Glomerular visceral epithelial cell (primary cell): ENCODE data around the gene RBP3.
A peak's percentile ranks its signal among the peaks of the same experiment; 100 is the strongest.

Source experiments
- DNase-seq: peaks from one replicate; pipeline ENCODE4 v3.0.0-alpha.2; 2016; ENCODE audit errors: extremely low spot score

Gene RBP3

DNA sequence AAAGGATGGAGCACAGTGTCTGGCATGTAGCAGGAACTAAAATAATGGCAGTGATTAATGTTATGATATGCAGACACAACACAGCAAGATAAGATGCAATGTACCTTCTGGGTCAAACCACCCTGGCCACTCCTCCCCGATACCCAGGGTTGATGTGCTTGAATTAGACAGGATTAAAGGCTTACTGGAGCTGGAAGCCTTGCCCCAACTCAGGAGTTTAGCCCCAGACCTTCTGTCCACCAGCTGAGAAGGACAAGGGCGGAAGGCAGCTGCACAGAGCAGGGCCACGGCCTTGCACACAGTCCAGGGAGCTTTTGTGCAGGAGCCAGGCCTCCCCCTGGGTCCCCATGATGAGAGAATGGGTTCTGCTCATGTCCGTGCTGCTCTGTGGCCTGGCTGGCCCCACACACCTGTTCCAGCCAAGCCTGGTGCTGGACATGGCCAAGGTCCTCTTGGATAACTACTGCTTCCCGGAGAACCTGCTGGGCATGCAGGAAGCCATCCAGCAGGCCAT is at the start of gene RBP3:
RBP3 (plus strand) TSS at position 226 of the 514 bp plus-strand sequence; CDS start at position 348, 122 bp downstream.
- no peak for DNase-seq

DNA sequence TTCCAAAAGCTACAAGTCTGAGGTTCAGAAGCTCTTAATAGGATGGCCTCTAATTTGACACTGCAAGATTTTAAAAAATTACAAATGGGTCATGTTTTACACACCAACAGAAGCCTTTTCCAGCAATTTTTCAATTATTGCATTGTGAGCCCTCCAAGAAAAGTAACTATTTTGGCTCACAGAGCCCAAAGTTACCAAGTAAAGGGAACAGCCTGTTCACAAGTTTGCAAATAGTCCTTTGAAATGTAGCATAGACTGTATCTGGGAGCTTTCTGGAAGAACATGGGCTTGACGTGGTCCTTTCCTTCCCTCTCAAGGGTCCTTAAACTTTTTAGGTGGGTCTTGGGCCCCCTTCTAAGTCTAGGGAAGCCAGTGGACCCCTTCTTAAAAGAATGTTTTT is 49.4 kb upstream of the RBP3 start:
- DNase-seq: no peak

DNA sequence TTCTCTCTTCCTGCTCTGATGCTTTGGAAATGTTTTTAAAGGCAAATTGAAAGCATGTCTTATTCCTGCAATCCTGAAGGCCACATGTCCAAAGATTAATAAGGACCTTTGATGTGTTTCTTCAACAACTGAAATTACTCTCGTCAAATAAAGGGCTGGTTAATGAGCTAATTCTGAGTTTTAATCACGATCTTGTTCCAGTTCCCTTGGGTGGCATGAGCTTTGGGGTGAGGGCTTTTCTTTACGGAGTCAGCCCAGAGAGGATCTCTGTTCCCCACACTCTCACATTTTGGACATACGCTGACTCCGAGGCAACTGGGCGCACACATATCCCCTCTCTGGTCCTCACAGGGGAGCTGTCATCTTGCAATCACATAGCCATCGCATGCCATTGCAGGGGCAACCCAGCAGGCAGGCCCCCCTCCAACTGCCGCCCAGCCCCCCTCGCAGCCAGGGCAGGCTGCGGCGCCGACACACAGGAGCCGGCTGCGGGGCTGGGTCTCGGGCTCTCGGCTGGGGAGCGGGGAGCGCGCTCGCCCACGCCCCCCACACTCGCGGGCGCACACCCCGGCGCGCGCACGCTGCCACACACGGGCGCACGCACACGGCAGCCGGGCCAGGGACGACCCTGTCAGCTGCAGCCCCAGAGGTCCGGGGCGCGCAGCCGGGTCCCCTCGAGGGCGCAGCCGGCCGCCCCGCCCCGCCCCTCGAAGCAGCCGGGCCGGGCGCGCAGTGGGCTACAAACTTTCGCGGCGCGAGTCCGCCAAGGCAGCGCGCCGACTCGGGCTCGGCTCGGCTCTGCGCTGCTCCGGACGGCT is 48.3 kb upstream of the RBP3 start, which contains the start of gene GDF10:
GDF10 (plus strand) TSS at position 587 of the 818 bp plus-strand sequence. CDS start 455 bp downstream, outside the sequence.
- no peak for DNase-seq

DNA sequence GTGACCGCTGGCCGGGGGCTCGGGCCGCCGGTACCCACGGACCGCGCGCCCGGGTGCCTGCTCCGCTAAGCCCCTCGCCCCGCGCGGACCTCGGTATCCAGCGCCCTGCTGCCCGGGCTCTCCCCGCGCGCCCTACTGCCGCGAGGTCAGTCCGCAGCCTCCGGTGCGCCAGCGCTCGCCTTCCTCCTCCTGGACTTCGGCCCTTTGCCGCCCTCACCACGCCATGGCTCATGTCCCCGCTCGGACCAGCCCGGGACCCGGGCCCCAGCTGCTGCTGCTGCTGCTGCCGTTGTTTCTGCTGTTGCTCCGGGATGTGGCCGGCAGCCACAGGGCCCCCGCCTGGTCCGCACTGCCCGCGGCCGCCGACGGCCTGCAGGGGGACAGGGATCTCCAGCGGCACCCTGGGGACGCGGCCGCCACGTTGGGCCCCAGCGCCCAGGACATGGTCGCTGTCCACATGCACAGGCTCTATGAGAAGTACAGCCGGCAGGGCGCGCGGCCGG is 47.7 kb upstream of the RBP3 start:
- DNase-seq: no peak

DNA sequence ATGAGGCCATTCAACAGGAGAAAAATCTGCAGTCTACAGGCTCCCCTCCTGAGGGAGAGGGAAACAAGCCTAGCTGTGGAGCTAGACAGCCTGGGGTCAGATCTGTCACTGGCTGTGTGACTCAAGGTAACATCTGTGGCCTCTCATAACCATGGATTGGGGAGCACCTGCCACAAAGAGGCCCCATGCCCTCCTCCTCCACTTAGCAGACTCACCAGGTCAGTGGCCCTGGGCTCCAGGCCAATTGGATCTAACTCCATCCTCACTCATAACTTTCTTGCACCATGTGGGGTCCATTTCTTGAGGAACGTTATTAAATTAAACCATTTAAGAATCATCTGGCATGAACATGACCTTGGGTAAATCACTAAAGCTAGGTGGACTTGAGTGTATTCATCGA is 46.3 kb upstream of the RBP3 start:
- no peak for DNase-seq

DNA sequence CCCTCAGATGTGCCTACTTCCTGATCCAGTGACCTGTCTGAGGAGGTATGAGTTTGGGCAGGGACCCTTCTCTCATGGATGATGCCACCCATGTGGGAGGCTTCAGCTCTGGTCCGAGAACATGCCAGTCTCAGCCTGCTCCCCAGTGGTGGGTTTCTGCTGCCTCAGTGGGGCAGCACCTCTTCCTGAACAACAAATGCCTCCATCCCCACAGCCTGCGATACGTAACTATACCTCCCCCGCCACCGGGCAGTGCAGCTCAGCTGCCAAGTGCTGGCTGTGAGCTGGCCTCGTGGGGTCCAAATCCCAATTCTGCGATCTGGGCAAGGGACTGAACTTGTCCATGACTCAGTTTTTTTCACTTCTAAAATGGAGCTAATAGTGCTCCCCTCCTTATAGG is 45.1 kb upstream of the RBP3 start:
- no peak for DNase-seq

DNA sequence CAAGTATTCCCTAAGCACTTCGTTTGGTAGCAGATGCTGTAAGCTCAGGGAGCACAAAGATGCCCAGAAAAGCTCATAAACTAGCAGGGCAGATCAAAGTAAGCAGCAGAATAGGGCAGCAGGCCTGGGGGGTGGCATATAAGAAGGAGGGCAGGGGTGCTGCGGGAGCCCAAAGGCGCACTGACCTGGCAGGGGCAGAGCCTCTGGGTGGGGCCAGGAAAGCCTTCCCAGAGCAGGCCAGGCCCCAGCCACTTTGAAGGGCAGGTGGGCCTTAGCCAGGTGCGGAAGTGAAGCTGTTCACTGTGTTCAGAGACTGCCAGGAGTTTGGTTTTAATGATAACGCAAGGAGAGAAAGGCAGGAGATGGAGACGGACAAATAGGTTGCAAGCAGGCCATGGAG is 44.3 kb upstream of the RBP3 start:
- DNase-seq: no peak

DNA sequence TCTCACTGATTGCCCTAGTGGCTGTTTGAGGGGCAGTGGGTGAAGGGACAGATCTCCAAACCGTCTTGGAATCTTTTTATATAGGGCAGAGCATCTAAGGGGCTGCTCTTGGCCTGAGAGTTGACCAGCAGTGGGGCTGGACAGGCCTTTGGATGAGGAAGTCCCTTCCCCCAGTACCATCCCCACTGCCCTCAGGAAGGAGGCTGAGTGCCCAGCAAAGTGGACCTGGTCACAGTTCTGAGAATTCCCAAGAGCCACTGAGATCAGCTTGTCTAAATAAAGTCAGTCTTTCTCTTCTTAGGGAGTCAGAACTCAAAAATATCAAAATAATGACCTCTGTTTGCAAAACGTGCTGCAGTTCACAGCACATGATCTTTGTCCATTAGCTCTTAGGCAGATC is 42.6 kb upstream of the RBP3 start:
- no peak for DNase-seq

DNA sequence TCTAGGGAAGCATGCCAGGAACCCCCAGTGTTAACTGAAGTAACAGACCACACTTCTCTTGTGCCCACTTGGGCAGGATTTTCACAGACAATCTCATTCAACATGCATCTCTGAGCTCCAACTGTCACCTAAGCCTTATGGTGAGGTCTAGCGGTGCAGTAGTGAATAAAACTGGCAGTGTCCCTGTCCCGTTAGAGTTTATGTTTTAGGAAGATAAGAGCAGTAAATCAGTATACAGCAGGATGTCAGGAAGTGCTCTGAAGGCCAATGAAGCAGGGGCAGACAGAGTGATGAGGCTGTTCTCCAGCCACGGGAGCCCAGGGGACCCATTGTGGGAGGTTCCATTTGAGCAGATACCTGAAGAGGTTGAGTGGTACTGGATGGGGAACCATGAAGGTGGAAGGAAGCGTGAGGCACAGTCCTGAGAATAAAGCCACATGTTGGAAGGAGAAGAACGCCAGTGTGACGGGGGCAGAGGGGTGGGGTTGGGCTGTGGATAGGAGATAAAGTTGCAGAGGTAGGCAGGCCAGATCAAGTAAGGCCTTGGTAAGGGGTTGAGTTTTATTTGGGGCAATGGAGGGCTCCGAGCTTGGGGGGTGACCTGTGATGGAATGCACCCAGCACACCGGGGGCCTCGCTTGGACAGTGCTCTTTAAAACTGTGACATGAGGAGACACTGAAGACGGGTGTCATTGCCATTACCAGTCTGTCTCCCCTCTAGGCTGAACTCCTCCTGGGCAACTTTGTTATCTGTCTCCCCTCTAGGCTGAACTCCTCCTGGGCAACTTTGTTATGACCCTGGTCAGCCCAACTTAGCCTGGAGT is 41.6 kb upstream of the RBP3 start:
- no peak for DNase-seq

DNA sequence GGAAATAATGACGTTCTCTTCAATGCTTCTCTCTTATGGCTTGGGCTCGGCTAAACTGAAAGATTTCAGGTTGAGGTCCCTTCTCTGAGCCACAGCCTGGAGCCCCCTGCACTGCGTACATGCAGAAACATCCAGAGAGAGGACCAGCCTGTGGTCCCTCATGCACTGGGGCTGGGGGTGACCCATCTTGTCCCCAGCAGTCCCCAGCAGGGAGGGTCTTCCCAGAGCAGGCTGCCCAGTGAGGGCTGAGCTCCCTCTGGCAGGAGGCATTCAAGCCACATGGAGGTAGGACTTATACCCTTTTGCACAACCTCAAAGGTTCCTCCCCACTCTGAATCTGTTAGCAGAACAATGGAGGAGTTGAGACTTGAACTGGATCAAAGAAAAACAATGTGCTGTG is 40.8 kb upstream of the RBP3 start:
- DNase-seq: no peak

DNA sequence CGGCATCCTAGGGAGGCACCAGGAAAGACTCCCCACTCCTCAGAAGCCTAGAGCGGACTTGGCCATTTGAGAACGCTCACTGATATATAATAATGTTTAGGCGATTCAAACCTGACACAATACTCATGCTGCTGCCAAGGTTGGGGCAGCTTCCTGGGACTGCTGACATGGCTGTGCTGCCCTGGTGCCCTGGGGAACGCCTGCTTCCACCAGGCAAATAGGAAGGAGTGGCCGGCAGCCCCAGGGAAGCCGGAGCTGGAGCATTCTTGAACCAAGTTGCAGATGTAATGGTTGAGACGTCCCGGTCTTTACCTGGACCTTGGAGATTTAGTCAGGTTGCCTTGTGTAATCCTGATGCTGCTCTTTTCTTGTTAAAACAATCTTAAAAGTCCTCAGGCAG is 39.4 kb upstream of the RBP3 start:
- DNase-seq: no peak

DNA sequence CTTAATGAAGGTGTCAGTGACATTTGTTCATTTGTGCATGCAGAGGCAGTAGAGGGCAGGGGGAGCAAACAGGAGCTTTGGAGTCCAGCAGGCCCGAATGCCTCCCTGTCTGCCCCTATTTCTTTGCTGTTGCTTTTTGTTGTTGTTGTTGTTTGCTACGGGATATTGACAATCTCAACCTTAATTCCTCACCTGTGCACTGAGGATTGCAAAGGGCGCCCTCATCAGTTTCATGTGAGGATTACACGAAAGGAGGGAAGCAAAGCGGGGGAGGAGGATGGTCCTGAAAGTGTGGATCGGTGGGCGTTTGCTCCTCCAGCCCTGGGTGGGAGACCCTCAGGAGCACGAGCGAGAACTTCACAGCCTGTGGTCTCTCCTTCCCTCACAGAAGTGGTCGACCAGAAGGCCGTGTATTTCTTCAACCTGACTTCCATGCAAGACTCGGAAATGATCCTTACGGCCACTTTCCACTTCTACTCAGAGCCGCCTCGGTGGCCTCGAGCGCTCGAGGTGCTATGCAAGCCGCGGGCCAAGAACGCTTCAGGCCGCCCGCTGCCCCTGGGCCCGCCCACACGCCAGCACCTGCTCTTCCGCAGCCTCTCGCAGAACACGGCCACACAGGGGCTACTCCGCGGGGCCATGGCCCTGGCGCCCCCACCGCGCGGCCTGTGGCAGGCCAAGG is 38.6 kb upstream of the RBP3 start:
- DNase-seq: no peak

DNA sequence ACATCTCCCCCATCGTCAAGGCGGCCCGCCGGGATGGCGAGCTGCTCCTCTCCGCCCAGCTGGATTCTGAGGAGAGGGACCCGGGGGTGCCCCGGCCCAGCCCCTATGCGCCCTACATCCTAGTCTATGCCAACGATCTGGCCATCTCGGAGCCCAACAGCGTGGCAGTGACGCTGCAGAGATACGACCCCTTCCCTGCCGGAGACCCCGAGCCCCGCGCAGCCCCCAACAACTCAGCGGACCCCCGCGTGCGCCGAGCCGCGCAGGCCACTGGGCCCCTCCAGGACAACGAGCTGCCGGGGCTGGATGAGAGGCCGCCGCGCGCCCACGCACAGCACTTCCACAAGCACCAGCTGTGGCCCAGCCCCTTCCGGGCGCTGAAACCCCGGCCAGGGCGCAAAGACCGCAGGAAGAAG is 38.1 kb upstream of the RBP3 start:
- no peak for DNase-seq

DNA sequence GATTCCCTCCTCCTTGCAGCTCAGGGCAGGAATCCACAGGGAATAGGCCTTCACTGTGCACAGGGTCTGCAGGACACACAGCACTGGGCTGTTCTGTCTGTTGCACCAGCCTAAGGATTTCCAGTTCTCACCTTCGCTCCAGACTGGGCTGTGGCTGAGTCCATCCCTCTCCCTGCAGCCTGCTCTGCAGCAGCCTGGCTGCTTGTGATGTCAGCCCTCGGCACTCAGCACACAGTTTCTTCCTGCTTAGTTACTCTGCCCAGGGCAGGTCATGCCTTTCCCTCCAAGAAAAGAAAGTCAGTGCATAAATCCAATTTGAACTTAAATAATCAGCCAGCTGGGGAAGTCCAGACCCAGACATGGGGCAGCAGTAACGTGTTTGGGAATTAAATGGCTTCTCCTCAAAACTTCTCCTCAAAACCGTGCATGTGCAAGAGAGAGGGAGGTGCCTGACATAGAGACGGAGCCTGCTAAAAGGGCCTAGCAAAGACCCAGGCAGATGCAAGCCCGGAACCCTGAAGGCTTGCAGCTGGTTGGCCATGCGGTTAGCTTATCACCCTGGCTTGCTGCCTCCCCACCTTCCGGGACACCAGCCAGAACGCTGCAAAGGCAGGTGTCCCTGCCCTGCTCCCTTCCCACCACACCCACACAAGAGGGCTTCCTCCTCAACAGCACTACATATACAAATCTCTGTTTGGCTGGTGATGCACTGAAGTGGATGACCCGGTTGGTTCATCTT is 36.8 kb upstream of the RBP3 start:
- no peak for DNase-seq

DNA sequence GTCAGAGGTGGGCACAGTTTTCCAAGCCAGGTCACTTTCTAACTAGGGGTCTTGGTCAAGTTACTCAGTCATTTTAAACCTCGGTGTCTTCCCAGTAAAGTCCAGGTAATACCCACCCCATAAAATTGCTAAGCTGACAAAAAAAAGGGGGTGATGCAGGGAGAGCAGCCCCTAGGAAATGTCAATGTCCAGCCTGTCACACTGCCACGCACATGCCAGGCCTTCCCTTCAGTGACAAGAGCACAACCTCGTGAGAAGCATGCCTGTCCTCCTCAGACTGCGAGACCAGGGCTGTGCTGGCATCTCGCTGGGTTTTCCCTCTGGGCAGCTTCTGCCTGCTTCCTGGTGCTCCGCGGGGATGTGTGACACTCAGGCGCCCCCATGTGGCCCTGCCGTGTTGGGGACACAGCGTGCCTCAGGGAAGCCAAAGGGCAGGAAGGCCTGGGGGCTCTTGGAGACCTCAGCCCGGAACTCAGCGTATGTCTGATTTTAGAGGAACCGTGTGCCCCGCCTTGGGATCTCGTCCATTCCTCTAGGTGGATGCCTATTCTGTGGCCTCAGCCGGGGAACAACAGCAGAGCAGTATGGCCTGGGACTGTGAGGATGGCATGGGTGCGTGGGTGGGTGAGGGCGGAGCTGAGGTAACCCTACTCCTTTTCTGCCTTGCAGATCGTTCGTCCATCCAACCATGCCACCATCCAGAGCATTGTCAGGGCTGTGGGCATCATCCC is 36.1 kb upstream of the RBP3 start:
- DNase-seq: peak; percentile 73

DNA sequence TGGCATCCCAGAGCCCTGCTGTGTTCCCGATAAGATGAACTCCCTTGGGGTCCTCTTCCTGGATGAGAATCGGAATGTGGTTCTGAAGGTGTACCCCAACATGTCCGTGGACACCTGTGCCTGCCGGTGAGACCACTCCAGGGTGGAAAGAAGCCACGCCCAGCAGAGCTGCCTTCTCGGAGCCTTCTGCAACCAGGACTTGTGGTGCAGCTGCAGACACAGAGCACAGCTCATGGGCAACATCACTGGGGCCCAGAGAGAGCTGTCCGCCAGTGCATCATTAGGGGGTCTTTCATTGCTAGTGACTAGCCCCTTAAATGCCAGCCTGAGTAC is 35.5 kb upstream of the RBP3 start:
- DNase-seq: no peak

DNA sequence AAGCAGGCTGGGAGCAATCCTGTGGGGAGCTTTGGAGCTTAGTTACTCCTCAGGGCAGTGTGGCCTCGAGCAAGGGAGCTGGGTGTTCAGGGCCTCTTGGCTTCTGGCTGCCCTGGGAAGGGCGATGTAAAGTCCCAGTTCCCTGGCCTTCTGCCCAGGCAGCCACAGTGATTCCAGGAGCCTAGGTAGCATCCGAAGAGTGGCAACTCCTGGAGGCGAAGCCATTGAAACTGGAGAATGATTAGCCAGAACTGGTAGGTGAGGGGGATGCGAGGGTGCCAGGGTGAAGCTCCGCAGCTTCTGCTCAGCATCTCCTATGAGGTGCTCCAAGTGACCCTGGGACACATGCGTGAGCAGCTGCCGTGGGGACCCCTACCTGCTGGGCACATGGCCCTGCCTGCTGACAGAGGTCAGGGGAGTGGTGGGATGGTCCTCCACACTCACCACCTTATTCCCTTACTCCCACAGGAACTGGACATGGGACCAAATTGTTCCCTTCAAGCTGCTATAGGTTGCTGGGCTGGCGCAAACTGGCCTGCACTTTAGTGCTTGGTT is 33.7 kb upstream of the RBP3 start:
- DNase-seq: no peak

DNA sequence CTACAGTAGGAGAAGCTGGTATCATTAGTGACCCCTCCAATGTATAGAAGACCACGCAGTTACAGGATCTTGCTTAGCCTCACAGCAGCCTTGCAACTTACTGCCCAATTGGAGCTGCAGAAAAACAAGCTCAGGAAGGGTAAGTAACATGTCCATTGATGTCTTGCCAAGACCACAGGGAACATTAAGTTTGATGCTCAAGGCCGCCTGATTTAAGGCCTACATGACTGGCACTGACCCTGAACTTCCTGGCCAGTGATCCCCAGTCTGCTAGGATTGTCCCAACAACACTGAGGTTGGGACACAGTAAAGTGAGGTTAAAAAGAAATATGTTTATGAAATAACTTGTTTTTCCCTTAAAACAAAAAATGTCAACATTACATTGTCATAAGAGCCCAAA is 32.7 kb upstream of the RBP3 start:
- DNase-seq: no peak

DNA sequence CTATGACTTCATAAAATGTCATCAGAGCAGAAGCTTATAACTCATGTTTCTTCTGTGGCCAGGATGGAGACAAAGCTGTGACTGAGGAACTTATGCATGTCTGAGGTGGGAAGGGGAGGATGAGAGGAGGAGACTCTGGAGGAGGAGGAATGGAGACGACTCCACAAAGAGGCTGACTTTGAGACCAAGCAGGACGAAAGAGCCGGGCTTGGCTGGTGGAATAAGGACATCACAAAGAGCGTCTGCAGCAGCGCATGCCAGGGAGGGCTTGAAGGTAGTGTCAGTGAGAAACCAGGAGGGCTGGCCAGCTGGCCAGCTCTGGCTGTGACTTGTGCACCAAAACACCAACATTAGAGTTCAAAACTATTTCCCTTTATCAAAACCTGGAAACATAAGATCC is 32.0 kb upstream of the RBP3 start:
- DNase-seq: no peak

DNA sequence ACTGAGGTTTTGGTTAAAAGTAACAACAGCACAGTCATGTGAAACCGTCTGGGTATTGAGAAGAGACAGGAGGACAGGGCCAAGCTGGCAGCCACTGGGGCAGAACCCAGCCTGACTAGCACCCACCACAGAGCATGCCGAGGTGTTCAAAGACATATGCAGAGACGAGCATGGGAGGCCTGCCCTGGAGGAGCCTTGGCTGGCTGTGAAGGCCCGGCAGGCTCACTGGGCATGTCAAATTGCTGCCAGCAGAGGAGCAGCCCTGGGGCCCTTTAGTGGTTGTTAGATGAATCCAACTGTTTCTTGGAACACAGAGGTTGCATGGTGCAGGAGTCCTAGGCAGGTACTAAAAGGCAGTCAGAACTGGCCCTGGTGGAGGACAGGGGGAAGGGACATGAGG is 30.9 kb upstream of the RBP3 start:
- no peak for DNase-seq
